ENCODE results near the gene TMBIM1.

Gene TMBIM1, protein sequence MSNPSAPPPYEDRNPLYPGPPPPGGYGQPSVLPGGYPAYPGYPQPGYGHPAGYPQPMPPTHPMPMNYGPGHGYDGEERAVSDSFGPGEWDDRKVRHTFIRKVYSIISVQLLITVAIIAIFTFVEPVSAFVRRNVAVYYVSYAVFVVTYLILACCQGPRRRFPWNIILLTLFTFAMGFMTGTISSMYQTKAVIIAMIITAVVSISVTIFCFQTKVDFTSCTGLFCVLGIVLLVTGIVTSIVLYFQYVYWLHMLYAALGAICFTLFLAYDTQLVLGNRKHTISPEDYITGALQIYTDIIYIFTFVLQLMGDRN

DNA sequence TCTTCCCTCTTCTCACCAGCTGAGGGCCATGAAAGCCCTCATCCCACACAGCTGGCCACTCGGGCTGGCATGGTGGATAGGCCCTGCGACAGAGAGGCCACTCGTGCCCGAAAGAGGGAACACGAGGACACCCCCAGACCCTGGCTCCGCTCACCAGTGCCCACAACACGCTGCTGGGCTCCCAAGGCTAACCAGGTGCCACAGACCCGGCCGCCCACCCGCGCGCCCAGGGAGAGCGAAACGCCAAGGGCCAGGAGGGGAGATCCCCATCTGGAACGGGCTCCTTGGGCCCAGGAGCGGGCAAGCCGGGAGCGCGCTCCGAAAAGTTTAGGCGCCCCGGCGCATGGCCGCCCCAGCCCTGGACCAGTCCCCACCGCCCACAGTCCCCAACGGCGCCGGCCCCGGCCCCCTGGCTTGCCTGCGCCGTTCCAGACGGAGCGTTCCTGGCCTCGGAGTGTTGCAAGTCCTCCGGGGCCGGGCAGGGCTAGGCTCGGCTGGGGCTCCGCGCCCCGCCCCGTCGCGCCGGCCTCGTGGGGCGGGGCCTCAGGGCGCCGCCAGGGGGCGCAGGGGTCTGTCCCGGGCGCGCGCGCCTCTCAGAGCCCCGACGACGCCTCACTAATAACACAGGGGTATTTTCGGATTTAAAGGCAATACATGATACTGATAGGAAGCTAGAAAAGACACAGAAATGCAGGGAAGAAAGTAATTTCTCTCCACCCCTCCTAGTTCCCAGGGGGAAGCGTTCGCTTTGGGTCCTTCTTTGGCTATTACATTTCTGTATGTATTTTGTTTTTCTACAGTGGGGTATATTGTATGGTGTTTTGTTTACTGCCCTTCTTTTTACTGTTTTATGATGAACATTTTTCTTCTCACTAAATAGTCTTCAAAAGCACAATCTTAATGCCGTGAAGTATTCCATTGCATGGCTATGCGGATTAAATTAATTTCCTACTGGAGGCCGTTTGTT is at the start of gene TMBIM1:
TMBIM1 (minus strand) TSS at position 456 of the 967 bp plus-strand sequence. CDS start 10,362 bp downstream, outside the sequence.
- peak; percentile 74 for DNase-seq (ENCODE audit: low spot score)

DNA sequence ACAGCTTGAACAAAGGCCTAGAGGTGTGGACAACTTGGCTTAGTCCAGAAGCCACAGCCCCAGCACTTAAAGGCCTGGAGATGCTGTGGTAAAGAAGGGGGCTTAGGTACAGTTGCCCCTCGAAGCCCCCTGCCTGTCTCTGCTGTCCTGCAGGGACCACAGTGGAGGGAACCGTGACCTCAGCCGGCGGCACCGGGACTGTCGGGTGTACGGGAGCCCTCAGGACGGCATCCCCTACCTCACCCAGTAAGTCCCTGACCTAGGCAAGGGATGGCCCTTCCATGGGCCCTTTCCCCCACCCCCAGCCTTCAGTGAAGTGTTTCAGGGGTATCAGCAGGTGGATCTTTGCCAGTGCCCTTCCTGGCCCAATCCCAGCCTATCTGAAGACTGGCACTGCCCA is 49.1 kb upstream of the TMBIM1 start:
- no peak for DNase-seq (ENCODE audit: low spot score)

DNA sequence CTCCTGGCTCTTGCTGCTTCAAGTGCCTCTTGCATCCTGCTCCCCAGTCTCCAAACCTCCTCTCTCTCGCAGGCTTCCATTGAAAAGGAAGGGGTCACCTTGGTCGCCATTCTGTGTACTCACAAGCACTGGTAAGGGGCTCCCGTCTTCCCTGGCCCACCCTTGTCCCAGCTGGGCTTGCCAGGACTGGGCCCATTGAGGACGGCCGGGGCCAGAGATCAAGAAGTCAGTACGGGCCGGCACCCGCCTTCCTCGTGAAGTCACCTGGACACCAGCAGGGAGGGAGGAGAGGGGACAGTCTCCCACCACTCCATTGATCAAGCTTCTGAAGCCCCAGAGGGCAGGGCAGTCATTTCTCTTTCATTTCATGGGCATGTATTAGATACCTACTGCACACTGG is 48.4 kb upstream of the TMBIM1 start:
- no peak for DNase-seq (ENCODE audit: low spot score)

DNA sequence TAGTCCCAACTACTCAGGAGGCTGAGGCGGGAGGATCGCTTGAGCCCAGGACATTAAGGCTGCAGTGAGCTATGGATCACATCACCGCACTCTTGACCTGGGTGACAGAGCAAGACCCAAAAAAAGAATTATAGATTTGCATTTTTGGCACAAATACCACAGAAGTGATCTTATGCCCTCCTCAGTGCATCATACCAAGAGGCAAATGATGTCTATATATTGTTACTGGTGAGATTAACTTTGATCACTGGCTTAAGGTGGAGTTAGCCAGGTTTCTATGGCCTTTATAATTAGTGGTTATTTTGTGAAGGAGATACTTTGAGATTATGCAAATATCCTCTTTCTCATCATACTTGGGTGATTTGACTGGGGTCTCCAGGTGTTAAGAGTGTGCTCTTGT is 42.2 kb upstream of the TMBIM1 start:
- DNase-seq (ENCODE audit: low spot score), result no peak

DNA sequence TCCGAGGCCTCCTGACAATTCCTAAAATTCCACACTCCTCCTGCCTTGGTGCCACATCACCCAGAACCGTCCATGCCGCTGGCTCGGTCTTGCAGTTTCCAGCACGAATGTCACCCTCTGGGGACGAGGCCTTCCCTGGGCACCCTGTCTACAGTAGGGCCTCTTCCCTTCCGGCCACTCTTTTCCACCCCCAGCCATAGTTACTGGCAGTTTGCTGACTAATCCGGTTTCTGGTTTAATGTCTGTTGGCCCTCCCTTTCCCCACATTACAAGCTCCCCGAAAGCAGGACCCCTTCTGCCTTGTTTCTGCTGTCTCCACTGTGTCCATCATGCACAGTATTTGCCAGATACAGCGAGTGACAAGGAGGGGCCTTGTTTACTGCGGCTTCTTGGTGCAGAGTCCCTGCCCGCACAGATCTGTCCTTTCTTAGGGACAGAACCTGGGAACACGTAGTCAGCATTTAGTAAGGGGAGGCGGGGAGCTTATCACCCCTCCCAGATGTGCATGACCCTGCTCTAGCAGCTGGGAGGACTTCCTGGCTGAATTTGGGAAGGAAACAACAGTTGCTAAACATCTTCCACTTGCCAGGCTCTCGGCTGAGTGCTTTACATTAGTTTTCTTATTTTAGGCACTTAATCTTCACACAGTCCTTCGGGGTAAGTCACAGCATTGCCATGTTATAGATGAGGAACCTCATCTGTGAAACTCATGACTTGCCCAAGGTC is 40.8 kb upstream of the TMBIM1 start:
- no peak for DNase-seq (ENCODE audit: low spot score)

DNA sequence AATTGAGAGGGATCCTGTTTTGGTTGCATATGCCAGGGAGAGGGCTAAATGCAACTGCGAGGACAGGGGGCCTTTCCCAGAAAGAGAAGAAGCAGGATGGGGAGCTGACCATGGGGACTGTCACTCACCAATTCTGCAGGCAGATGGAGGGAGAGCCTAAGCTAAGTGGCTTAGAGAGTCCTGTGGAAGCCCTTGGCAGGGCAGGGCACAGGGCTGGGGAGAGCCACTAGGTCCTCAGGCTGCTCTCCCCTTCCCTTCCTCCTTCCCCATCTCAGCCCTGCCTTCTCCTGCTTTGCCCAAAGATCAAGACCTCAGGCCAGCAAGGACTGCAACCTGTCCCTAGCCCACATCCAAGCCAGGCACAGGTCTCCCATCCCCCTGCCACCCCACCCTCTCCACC is 40.0 kb upstream of the TMBIM1 start:
- DNase-seq (ENCODE audit: low spot score), result no peak

DNA sequence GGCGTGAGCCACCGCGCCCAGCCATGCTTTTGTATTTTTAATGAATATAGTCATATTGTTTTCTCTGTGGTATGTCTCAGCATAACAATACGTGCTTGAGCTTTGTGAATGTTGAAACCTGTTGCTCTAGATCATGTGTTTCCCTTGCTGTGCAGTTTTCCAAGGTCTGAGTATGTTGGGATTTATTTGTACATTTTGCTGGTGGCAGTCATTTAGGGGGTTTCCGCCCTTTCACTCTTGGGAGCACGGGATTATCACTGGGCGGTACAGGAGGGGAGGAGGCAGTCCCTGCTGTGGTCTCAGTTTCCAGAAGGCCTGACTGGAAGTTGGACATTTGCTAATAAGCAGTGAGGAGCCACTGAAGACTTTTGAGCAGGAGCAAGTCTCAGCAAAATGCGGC is 39.4 kb upstream of the TMBIM1 start:
- DNase-seq (ENCODE audit: low spot score), result no peak

DNA sequence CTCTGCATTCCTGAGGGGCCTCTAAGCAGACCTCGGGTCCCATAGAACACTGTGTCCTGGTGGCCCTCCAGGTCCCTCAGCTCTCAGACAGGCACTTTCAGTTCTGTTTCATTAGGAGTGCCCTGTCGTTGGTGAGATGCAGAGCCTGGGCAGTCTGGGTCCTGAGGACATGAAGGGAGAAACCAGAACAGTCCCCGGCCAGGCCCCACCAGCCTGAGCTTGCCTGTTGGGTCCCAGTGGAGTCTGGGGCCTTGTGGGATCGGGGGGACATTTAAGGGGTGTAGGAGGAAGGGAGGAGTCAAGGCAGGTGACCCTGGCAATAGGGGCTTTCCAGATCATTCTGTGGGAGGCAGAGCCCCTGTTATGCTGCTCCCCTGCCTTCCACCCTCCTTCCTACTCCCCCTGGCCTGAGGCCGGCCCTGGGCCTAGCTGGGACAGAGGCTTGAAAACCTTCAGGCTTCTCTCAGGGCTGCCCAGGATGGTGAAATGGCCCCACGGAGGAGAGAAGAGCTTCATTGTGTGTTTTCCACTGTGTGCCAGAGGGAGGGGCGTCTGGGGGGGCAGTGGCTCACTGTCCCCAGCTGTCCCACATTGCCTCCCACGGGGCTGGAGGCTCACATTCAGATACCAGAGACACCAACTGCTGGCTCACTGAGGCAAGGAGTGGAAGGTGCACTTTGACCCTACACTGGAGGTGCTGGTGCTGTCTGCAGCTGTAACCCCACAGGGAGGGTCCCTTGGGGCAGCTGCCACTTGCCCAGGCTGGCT is 37.7 kb upstream of the TMBIM1 start:
- no peak for DNase-seq (ENCODE audit: low spot score)

DNA sequence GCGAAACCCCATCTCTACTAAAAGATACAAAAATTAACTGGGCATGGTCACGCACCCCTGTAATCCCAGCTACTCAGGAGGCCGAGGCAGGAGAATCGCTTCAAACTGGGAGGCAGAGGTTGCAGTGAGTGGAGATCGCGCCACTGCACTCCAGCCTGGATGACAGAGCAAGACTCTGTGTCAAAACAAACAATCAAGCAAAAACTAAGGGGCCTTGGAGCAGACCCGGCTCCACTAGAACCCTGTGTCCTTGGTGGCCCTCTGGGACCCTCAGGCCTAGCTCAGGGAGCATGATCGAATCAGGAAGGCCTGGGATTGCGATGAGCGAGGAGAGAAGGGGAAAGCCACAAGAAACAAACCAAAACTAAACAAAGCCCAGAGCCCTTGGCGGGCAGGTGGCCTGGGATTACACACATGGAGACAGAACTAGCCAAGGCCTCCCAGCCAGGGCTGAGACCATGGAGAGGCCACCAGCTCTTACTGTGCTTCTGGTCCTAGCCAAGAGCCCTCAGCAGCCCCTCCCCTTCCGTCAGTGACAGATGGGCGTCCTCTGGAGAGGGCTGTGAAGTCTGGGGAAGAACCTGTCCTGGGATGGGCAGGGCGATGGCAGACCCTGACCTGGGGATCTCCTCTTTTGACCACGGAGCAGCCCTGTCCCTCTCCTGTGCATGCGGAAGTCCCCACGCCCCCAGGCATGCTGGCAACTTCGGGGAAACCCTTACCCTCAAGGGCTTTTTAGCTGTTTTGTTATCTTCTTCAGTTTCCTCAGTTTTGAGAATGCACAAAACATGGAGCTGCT is 36.9 kb upstream of the TMBIM1 start:
- no peak for DNase-seq (ENCODE audit: low spot score)

DNA sequence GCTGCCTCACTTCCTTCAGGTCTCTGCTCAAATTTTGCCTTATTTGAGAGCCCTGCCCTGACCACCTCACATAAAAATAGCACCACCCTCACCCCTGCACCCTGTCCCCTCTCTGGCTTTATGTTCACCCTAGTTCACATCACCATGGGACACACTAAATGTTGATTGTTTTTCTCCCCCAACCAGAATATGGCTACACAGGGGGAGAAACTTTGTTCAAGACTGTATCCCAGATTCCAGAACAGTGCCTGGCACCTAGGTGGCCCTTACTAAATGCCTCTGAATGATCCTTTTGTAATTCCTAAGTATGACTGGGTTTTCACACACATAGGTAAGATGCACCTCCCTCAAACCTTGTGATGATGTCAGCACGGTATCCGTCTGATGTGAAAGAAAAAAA is 36.0 kb upstream of the TMBIM1 start:
- no peak for DNase-seq (ENCODE audit: low spot score)

DNA sequence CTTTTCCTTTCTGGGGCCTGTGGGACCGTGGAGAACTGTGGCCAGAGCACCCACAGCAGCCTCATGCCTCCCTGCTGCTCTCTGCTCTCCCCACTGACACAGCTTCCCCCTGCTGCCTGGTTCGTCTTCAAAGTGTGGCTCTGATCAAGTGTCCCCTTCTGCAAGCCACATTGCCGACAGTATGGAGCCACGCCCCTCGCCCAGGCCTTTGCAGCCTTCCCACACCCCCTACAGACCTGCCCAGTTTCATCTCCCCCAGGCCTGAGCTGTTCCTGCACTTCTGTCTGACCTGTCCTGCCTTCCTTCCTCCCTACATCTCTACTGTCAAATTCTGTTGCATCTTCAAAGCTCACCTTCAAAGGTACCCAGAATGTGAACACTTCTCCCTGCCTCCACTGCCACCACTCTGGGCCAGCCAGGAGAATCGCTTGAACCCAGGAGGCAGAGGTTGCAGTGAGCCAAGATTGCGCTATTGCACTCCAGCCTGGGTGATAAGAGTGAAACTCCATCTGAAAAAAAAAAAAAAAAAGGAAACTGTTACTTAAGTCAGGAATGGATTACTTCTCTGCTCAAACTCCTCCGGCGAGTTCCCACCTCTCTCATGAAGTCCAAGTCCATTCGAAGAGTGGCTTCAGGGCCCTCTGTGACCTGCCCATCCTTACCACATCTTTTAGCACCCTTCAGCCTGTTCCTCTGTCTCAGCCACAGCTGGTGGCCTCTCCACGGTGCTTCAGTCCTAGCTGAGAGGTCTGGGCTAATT is 35.3 kb upstream of the TMBIM1 start:
- no peak for DNase-seq (ENCODE audit: low spot score)

DNA sequence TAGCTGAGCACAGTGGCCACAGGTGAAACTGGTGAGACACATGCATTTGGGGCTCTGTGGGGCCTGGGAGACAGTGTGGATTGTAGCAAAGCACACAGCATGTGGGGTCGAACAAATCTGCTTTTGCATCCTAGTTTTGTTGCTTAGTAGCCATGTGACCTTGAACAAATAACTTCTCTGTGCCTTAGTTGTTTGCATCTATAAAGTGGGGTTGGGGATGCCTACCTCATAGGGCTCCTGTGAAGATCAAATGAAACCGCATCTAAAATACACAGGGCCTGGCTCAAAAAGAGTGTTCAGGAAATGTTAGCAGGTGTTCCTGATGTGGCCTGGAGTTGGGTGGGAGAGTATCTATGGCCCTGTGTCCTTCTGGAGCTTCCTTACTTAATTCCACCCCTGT is 34.0 kb upstream of the TMBIM1 start:
- DNase-seq (ENCODE audit: low spot score), result no peak

DNA sequence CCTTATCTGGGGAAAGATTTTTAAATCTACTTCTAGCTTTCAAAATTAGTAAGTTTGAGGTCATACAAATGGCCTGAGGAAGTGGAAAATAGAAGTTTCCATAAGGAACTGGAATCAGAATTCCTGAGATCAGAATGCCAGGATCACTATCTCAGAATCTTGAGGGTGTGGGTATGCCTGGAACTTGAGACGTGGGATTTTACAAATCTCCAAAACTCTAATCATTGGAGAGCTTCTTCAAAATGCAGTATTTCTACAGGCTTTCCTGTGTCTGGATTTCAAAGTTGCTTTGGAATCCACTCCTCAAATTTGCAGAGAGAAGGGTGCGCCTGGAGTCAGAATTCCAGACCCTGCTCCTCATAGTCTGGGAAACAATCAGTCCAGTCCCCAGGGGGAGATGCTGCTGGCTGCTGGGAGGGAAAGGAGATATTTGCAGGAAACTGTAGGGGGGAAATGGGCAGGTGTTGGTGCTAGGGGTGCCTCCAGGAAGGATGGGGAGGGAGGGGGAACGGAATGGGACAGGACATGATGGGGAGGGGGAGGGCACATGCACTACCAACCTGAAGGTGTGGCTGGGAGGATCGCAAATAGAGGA is 33.4 kb upstream of the TMBIM1 start:
- no peak for DNase-seq (ENCODE audit: low spot score)

DNA sequence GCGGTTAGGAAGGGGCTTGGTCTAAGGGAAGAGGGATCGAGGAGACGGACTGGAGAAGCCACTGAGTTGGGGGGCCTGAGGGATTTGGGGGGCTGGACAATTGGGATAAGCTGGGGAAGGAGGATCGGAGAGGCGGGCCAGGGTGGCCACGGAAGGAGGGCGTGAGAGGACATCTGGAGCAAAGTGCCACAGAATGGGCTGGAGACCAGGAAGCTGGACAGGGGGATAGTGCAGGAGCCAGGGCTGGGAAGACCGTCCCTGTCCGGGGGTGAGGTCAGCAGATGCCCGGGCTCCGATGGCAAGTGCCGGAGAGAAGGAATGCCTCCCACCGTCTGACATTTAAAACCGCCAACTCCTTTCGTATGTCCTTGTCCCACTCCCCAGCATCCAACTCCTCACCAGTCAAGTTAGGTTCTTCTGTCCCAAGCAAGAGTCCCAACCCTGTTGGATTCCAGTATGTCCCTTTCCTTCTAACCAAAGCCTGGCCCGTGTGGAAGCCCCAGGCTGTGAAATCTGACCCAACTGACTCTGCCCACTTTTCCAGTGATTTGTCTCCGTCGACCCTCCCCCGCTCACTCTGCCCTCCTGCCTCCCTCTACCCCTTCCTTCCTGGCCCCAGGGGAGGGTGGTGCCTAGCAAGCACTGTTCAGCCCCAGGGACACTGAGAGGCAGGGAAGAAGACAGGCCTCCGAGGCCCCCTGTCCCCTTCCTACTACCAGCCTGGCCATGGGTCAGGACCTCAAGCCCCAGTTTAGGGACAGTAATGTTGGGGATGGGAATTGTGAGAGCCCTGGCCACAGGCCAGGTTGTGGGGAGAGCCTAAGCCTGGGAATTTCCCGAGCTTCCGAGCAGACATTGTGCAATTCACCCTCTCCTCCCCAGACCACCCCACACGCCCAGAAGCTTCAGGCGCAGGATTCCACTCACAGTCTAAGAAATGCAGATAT is 31.5 kb upstream of the TMBIM1 start:
- DNase-seq (ENCODE audit: low spot score), result peak; percentile 15

DNA sequence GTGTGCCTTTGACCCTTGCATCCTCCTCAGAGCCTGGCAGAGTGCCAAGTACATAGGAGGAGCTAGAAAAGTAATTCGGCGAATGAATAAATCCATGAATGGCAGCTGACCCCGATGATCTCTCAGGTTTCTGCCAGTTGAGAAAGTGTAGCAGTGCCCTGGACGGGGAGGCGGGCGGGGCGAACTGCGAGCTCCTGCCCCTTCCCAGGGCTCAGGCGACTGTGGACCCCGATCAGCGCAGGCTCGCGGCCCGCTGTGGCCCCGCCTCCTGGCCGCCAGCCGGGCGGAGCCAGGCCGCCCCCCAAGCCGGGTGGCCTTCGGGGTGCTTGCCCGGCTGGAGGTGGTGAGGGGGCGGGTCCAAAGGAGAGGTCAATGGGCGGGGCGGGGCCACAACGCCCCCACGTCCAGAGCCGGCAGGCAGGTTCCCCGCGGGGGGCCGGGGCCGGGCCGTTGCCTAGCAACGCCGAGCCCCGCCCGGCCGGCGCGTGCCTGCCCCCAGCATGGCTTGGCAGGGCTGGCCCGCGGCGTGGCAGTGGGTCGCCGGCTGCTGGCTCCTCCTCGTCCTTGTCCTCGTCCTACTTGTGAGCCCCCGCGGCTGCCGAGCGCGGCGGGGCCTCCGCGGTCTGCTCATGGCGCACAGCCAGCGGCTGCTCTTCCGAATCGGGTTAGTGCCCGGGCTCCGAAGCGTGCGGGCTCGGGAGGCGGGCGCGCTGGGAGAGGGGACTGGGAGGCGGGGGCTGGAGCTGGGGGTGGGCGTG is 30.6 kb upstream of the TMBIM1 start:
- peak; percentile 68 for DNase-seq (ENCODE audit: low spot score)

DNA sequence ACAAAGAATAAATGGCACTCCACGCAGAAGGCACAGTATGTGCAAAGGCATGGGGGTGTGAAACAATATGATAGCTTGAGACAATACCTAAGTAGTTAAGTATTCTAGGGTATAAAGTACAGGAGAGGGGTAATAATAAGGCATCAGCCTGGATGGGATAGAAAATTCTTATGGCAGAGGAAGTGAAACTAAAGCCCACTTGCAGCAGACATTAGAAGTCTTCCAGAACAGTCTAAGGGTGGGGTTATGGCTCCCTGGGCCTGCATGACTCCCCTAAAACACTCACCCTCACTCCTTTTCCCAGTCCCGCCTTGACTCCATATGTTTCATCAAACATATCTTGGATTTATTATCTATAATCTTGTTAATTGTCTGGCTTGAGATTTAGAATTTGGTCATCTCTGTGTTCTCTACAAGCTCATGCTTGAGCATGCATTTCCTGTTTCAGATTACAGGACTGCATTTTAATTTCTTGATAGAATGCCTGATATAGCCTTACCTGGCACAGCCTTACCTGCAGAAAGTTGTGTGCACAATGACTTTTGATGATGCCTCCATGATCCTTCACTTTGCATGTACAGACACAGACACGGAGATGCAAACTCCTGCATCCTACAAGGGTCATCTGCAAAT is 28.5 kb upstream of the TMBIM1 start:
- DNase-seq (ENCODE audit: low spot score), result no peak

DNA sequence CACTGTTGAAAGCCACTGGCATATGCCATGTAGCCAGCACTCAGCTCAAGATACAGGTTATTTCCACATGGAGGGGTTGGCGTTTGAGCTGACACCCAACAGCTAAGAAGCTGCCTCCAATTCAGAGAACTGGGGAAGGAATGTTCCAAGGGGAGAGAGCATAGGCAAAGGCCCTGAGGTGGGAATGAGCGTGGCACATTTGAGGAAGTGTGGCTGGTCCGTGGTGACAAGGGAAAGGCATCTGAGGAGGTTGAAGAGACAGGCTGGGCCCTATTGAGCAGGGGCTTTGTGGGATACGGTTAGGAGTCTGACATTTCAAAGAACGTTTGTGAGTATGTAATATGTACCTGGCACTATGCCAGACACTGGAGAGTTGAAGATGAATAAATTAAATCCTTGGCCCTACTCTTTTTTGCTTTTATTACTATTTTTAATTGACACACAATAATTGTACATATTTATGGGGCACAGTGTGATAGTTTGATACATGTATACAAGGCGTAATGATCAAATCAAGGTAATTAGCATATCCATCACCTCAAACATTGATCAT is 27.6 kb upstream of the TMBIM1 start:
- no peak for DNase-seq (ENCODE audit: low spot score)

All from RKO (cell line).